ENCODE results near the gene HS2ST1. TPM values are rescaled to one million over a fixed set of nuclear protein-coding genes. Genes with fewer than 3 reads are reported as not detected.
"Not testable (repeated sequence)": the region's sequence is repeated elsewhere in the genome, so short reads cannot be mapped to it uniquely, and the experiment has no call there.

Gene HS2ST1
- total and polyA plus RNA-seq, 9 donors, result 11.5 to 31.6 (median 21.8) TPM

DNA sequence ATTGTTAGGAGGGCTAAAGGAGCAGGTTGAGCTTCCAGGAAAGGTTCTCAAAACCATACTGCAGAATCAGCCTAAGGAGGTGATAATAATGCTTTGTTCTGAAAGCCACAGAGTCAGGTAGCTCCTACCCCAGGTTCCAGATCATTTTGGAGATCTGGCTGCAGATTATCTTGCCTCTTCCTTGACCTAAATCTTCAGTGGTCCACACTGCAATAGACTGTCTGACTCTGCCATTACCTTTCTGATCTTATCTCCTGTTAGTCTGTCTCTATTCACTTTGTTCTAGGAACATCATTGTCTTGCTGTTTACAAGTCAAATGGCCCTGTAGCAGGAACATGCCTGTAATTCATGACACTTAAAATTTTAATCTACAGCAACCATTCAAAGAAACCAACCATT, 73.0 kb downstream of the HS2ST1 start:
- no peak overlapping the region for H3K4me3 ChIP-seq
- no peak overlapping the region for H3K27ac ChIP-seq
- no peaks in the 10 kb centered on the region for H3K4me1 ChIP-seq (ENCODE audit: insufficient read depth)
- H3K9me3 ChIP-seq, result no peaks in the 10 kb centered on the region
- no peak for TF ChIP-seq POLR2A (IDR thresholded peaks at IDR 0.05)
- no peak for TF ChIP-seq EP300 (IDR thresholded peaks at IDR 0.05)
- TF ChIP-seq, protein P1, sequence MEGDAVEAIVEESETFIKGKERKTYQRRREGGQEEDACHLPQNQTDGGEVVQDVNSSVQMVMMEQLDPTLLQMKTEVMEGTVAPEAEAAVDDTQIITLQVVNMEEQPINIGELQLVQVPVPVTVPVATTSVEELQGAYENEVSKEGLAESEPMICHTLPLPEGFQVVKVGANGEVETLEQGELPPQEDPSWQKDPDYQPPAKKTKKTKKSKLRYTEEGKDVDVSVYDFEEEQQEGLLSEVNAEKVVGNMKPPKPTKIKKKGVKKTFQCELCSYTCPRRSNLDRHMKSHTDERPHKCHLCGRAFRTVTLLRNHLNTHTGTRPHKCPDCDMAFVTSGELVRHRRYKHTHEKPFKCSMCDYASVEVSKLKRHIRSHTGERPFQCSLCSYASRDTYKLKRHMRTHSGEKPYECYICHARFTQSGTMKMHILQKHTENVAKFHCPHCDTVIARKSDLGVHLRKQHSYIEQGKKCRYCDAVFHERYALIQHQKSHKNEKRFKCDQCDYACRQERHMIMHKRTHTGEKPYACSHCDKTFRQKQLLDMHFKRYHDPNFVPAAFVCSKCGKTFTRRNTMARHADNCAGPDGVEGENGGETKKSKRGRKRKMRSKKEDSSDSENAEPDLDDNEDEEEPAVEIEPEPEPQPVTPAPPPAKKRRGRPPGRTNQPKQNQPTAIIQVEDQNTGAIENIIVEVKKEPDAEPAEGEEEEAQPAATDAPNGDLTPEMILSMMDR (IDR thresholded peaks at IDR 0.05), result no peak
- no peak for DNase-seq
- H3K27me3 ChIP-seq, result no peaks in the 10 kb centered on the region
- H3K36me3 ChIP-seq, result no peaks in the 10 kb centered on the region
- intact Hi-C loops (cut with DNase I), result no loop called here

GRCh38 chr1:86988835-86989234, 74.4 kb downstream of the HS2ST1 start:
- H3K4me1 ChIP-seq (ENCODE audit: insufficient read depth), result no peaks in the 10 kb centered on the region
- H3K27me3 ChIP-seq, result no peaks in the 10 kb centered on the region
- TF ChIP-seq, protein P1 (IDR thresholded peaks at IDR 0.05), result no peak
- H3K4me3 ChIP-seq, result no peak overlapping the region
- 94 to 97% (median 96%) methylated on average over 7 of the region's 7 CpGs for WGBS, 3 donors
- no peaks in the 10 kb centered on the region for H3K9me3 ChIP-seq
- no peak for DNase-seq
- no peak overlapping the region for H3K27ac ChIP-seq
- H3K36me3 ChIP-seq, result no peaks in the 10 kb centered on the region
- intact Hi-C loops (cut with DNase I), result no loop called here

DNA sequence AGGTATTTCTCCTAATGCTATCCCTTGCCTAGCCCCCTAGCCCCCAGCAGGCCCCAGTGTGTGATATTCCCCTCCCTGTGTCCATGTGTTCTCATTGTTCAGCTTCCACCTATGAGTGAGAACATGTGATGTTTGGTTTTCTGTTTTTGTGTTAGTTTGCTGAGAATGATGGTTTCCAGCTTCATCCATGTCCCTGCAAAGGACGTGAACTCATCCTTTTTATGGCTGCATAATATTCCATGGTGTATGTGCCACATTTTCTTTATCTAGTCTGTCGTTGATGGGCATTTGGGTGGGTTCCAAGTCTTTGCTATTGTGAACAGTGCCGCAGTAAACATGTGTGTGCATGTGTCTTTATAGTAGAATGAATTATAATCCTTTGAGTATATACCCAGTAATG, 75.3 kb downstream of the HS2ST1 start:
- H3K9me3 ChIP-seq, result not testable (repeated sequence)

DNA sequence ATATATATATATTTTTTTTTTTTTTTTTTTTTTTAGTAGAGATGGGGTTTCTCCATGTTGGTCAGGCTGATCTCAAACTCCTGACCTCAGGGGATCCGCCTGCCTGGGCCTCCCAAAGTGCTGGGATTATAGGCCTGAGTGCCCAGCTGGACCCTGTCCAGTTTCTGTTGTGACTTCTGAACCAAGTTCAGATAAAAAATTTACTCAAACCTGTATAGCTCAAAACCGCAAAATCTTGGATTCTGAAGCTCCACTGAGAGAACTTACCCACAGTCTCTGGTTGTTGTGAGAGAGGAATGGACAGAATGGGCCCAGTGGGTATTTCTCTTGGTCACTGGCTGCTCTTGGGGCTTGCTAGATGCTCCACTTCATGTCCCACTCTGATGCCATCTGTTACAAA, 76.4 kb downstream of the HS2ST1 start:
- intact Hi-C loops (cut with DNase I), result no loop called here
- no peak for DNase-seq
- Histone ChIP-seq H3K4me3 (no peak overlapping the region), H3K27ac (no peak overlapping the region), H3K27me3 (no peaks in the 10 kb centered on the region), H3K36me3 (no peaks in the 10 kb centered on the region), H3K9me3 (no peaks in the 10 kb centered on the region), H3K4me1 (ENCODE audit: insufficient read depth) (no peaks in the 10 kb centered on the region)
- no peak for TF ChIP-seq EP300 (IDR thresholded peaks at IDR 0.05)
- no peak for TF ChIP-seq POLR2A (IDR thresholded peaks at IDR 0.05)
- WGBS, 3 donors, result 94 to 98% (median 94%) methylated on average over 2 of the region's 2 CpGs

More for the DNA sequence above, 75.3 kb downstream of the HS2ST1 start:
- DNase-seq; H3K27me3 ChIP-seq; H3K36me3 ChIP-seq; H3K4me1 ChIP-seq (ENCODE audit: insufficient read depth); H3K27ac ChIP-seq; H3K4me3 ChIP-seq; intact Hi-C loops (cut with DNase I): not testable (repeated sequence)
- 57 to 63% (median 61%) methylated on average over 3 of the region's 3 CpGs for WGBS, 3 donors

GRCh38 chr1:86991549-86992186, 77.2 kb downstream of the HS2ST1 start:
- no peak overlapping the region for H3K4me3 ChIP-seq
- H3K27ac ChIP-seq, result no peak overlapping the region
- 91 to 92% (median 92%) methylated on average over 6 of the region's 6 CpGs for WGBS, 3 donors
- no peaks in the 10 kb centered on the region for H3K9me3 ChIP-seq
- no peaks in the 10 kb centered on the region for H3K4me1 ChIP-seq (ENCODE audit: insufficient read depth)
- DNase-seq, result no peak
- intact Hi-C loops (cut with DNase I), result no loop called here
- H3K27me3 ChIP-seq, result no peaks in the 10 kb centered on the region
- no peaks in the 10 kb centered on the region for H3K36me3 ChIP-seq
- TF ChIP-seq, protein P1 (IDR thresholded peaks at IDR 0.05), result no peak
- no peak for TF ChIP-seq EP300 (IDR thresholded peaks at IDR 0.05)
- no peak for TF ChIP-seq POLR2A (IDR thresholded peaks at IDR 0.05)

Measured in ovary (tissue), 9 donors.